NAMALWA (cell line): Measurements from ENCODE around the gene ARHGEF4.

Experiments
- DNase-seq: peaks from one replicate; pipeline ENCODE4 v3.0.0-alpha.2; 2015; ENCODE audit warnings: low spot score

ARHGEF4 gene

GRCh38 chr2:131093696-131094462 lies 257.2 kb downstream of the ARHGEF4 start:
- peak; percentile 84 for DNase-seq

GRCh38 chr2:131094463-131095281 lies 258.0 kb downstream of the ARHGEF4 start:
- DNase-seq = no peak
